Gastroesophageal sphincter (tissue), 3 donors: ENCODE data around the gene MAJIN.

ENCODE experiments used
- POLR2A ChIP-seq, 2 donors: fragments of 450-650 bp; IDR thresholded peaks; one replicate each; pipeline ENCODE4 v1.6.1; 2017; ENCODE audit warnings: antibody characterized with exemption in 2 of 2, mild to moderate bottlenecking in 2 of 2, moderate library complexity in 1 of 2
- TF ChIP-seq, protein P1 (sequence below), 4 experiments: fragments of 200-600 bp in 2 of 4; fragments of 450-650 bp in 2 of 4; sonication (generic) in 1 of 4; IDR thresholded peaks; one replicate each; pipeline ENCODE4 v1.5.1; 2017 to 2019; ENCODE audit warnings: antibody characterized with exemption in 4 of 4, mild to moderate bottlenecking in 2 of 4, moderate library complexity in 2 of 4

- TF ChIP-seq, protein P1, sequence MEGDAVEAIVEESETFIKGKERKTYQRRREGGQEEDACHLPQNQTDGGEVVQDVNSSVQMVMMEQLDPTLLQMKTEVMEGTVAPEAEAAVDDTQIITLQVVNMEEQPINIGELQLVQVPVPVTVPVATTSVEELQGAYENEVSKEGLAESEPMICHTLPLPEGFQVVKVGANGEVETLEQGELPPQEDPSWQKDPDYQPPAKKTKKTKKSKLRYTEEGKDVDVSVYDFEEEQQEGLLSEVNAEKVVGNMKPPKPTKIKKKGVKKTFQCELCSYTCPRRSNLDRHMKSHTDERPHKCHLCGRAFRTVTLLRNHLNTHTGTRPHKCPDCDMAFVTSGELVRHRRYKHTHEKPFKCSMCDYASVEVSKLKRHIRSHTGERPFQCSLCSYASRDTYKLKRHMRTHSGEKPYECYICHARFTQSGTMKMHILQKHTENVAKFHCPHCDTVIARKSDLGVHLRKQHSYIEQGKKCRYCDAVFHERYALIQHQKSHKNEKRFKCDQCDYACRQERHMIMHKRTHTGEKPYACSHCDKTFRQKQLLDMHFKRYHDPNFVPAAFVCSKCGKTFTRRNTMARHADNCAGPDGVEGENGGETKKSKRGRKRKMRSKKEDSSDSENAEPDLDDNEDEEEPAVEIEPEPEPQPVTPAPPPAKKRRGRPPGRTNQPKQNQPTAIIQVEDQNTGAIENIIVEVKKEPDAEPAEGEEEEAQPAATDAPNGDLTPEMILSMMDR (IDR thresholded peaks at IDR 0.05), result no peak
- TF ChIP-seq POLR2A (IDR thresholded peaks at IDR 0.05), result no peak
Observed at GRCh38 chr11:64910451-64911093, 61.3 kb downstream of the MAJIN start.
